Measurements from ENCODE around the gene SRBD1. TPM values are rescaled to one million over a fixed set of nuclear protein-coding genes. Genes with fewer than 3 reads are reported as not detected.

SRBD1 gene
- total and polyA plus RNA-seq, 2 experiments from 2014 or later = 10.6 to 13.7 TPM

DNA sequence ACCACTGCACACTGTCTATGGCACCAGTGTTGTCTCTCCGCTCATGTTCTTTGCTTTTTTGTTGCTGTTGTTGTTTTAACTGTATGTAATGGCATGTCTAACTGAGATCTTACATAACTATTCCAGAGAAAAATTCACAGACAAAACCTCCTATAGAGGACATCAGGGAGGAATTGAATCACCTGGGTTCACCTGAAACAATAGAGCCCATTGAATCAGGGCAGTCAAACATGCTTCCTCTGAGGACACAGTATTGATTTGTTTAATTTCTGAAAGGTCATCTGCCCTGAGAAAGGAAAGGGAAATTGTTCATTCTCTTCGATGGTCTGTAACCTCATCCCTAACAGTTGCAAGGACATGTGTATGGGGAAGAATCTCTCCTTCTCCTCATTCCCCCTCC, 237.5 kb downstream of the SRBD1 start:
- Histone ChIP-seq H3K36me3 (no peaks in the 10 kb centered on the region), H3K4me1 (ENCODE audit: low read depth) (no peaks in the 10 kb centered on the region), H3K27ac (no peak overlapping the region), H3K4me3 (no peak overlapping the region), H3K9me3 (ENCODE audit: low read depth) (no peaks in the 10 kb centered on the region), H3K27me3 (no peaks in the 10 kb centered on the region)
- no peak for DNase-seq (ENCODE audit: low read depth in 1 of 2, low spot score in 1 of 2)
- no peak for TF ChIP-seq CTCF (IDR thresholded peaks at IDR 0.05; ENCODE audit: low read depth, low read length)

DNA sequence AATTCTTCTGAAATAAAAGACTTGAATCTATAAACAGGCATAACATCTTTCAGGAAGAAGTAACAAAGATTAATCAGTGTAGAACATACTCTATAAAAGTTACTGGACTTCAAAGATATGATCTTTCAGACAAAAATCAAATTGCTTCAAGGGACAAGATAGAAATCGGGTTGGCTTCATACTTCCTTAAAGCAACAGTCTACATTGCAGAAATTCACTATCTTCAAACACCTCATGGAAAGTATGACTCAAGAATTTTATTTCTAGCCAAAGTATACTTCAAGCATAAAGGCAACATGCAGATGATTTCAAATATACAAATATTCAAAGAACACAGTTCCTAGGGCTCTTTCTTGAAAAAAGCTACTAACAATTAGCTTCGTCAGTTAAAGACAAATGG, 240.7 kb downstream of the SRBD1 start:
- H3K9me3 ChIP-seq (ENCODE audit: low read depth) = no peaks in the 10 kb centered on the region
- H3K4me1 ChIP-seq (ENCODE audit: low read depth) = peaks cover 2% of the 10 kb centered on the region
- H3K36me3 ChIP-seq = no peaks in the 10 kb centered on the region
- H3K27ac ChIP-seq = no peak overlapping the region
- TF ChIP-seq CTCF (IDR thresholded peaks at IDR 0.05; ENCODE audit: low read depth, low read length) = no peak
- no peaks in the 10 kb centered on the region for H3K27me3 ChIP-seq
- H3K4me3 ChIP-seq = no peak overlapping the region
- peak in 1 of 2 donors; percentile 53 for DNase-seq (ENCODE audit: low read depth in 1 of 2, low spot score in 1 of 2)

- Histone ChIP-seq H3K27ac (no peak overlapping the region), H3K9me3 (ENCODE audit: low read depth) (no peaks in the 10 kb centered on the region), H3K36me3 (no peaks in the 10 kb centered on the region), H3K4me1 (ENCODE audit: low read depth) (peaks cover 2% of the 10 kb centered on the region), H3K27me3 (no peaks in the 10 kb centered on the region), H3K4me3 (no peak overlapping the region)
- no peak for TF ChIP-seq CTCF (IDR thresholded peaks at IDR 0.05; ENCODE audit: low read depth, low read length)
- DNase-seq (ENCODE audit: low read depth in 1 of 2, low spot score in 1 of 2) = no peak
Measured at GRCh38 chr2:45368792-45369191, 242.3 kb downstream of the SRBD1 start.

DNA sequence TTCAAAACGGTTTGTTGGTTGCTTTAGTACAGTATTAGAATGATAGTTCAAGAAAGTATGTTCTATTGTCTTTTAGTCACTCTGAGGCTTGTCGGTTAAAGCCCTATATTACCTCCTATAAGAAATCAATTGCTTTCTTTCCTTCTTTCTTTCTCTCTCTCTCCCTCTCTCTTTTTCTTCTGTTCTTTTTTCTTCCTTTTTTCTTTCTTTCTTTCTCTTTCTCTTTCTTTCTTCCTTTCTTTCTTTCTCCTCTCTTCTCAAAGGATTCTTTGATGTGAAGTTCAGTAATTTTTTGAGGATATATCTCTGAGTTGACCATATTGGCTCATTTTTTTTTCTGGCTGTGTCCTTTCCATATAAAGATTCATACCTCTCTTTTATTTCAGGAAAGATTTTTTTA, 249.4 kb downstream of the SRBD1 start:
- Histone ChIP-seq H3K27me3 (no peaks in the 10 kb centered on the region), H3K27ac (no peak overlapping the region), H3K4me3 (no peak overlapping the region), H3K36me3 (no peaks in the 10 kb centered on the region), H3K9me3 (ENCODE audit: low read depth) (no peaks in the 10 kb centered on the region), H3K4me1 (ENCODE audit: low read depth) (no peaks in the 10 kb centered on the region)
- TF ChIP-seq CTCF (IDR thresholded peaks at IDR 0.05; ENCODE audit: low read depth, low read length) = no peak
- no peak for DNase-seq (ENCODE audit: low read depth in 1 of 2, low spot score in 1 of 2)

GRCh38 chr2:45354776-45355175, 256.3 kb downstream of the SRBD1 start:
- Histone ChIP-seq H3K4me3 (no peak overlapping the region), H3K4me1 (ENCODE audit: low read depth) (no peaks in the 10 kb centered on the region), H3K9me3 (ENCODE audit: low read depth) (no peaks in the 10 kb centered on the region), H3K36me3 (no peaks in the 10 kb centered on the region), H3K27me3 (no peaks in the 10 kb centered on the region), H3K27ac (no peak overlapping the region)
- no peak for DNase-seq (ENCODE audit: low read depth in 1 of 2, low spot score in 1 of 2)
- no peak for TF ChIP-seq CTCF (IDR thresholded peaks at IDR 0.05; ENCODE audit: low read depth, low read length)

GRCh38 chr2:45353879-45354278, 257.2 kb downstream of the SRBD1 start:
- Histone ChIP-seq H3K4me1 (ENCODE audit: low read depth) (no peaks in the 10 kb centered on the region), H3K36me3 (no peaks in the 10 kb centered on the region), H3K27ac (no peak overlapping the region), H3K27me3 (no peaks in the 10 kb centered on the region), H3K9me3 (ENCODE audit: low read depth) (no peaks in the 10 kb centered on the region), H3K4me3 (no peak overlapping the region)
- peak in 1 of 2 donors; percentile 75 for DNase-seq (ENCODE audit: low read depth in 1 of 2, low spot score in 1 of 2)
- TF ChIP-seq CTCF (IDR thresholded peaks at IDR 0.05; ENCODE audit: low read depth, low read length) = no peak
